B cell (primary cell): ENCODE data around the gene WDR43. TPM values are rescaled to one million over a fixed set of nuclear protein-coding genes. Genes with fewer than 3 reads are reported as not detected.

Experiments
- ATAC-seq: fragments of 200-7000 bp; cut with Tn5 transposase; one replicate; pipeline ENCODE4 v1.10.0; 2021; ENCODE audit warnings: low read depth, mild to moderate bottlenecking, moderate number of reproducible peaks, moderate library complexity
- CTCF ChIA-PET: fragments of 350-600 bp; sonication (Branson Sonifier 250); formaldehyde crosslinking; loops from one replicate; lab custom pipeline; 2021; ENCODE audit warnings: antibody characterized with exemption, inconsistent platforms; lab: Charles Lee
- POLR2A ChIA-PET: fragments of 350-600 bp; sonication (Branson Sonifier 250); formaldehyde crosslinking; loops from one replicate; lab custom pipeline; 2021; ENCODE audit warnings: antibody characterized with exemption; lab: Charles Lee
- DNase-seq: peaks from one replicate; pipeline ENCODE4 v3.0.0; 2013
- H2AFZ ChIP-seq: 2 replicates; pipeline ENCODE4 v1.6.1; 2012; ENCODE audit warnings: mild to moderate bottlenecking, low read depth, low read length; ENCODE audit not compliant: insufficient read depth, poor library complexity, severe bottlenecking
- H3K27ac ChIP-seq, 2 donors: 1 replicate in 1 of 2; 2 replicates in 1 of 2; pipeline ENCODE4 v1.5.1; 2012 to 2013; ENCODE audit warnings: low read length in 2 of 2, mild to moderate bottlenecking in 2 of 2, moderate library complexity in 1 of 2
- H3K27me3 ChIP-seq, 4 experiments: fragments of 200-600 bp in 1 of 4; sonication (generic) in 1 of 4; replicated peaks in 1 of 4; 1 replicate in 2 of 4; 2 replicates in 2 of 4; pipeline versions ENCODE4 v1.6.1 to v1.7.0; 2013 to 2016; ENCODE audit warnings: low read length in 3 of 4, mild to moderate bottlenecking in 2 of 4, mixed read lengths in 1 of 4, moderate library complexity in 1 of 4; ENCODE audit not compliant: insufficient read depth in 4 of 4, control insufficient read depth in 3 of 4; ENCODE audit errors: control extremely low read depth in 1 of 4
- H3K36me3 ChIP-seq, 2 experiments: replicated peaks in 1 of 2; 1 replicate in 1 of 2; 2 replicates in 1 of 2; pipeline versions ENCODE4 v1.6.1 to v1.7.1; 2013; ENCODE audit warnings: low read length in 1 of 2; ENCODE audit not compliant: insufficient read depth in 2 of 2, control insufficient read depth in 1 of 2; ENCODE audit errors: control extremely low read depth in 1 of 2, extremely low read depth in 1 of 2
- H3K4me1 ChIP-seq, 2 donors: fragments of 200-600 bp in 1 of 2; sonication (generic) in 1 of 2; 1 replicate in 1 of 2; 2 replicates in 1 of 2; pipeline versions ENCODE4 v1.5.1 to v1.6.1; 2013 to 2017; ENCODE audit warnings: low read length in 2 of 2; ENCODE audit not compliant: control insufficient read depth in 2 of 2, insufficient read depth in 2 of 2
- H3K4me2 ChIP-seq: replicated peaks from 2 replicates; pipeline ENCODE3; 2012; ENCODE audit warnings: mild to moderate bottlenecking, low read depth, low read length; ENCODE audit not compliant: poor library complexity, severe bottlenecking
- H3K4me3 ChIP-seq, 5 experiments: fragments of 200-600 bp in 1 of 5; sonication (generic) in 1 of 5; 1 replicate in 3 of 5; 2 replicates in 2 of 5; pipeline versions ENCODE4 v1.5.1 to v1.7.0; 2011 to 2016; ENCODE audit warnings: low read length in 4 of 5, mild to moderate bottlenecking in 4 of 5, low read depth in 2 of 5, control low read depth in 1 of 5, moderate library complexity in 1 of 5; ENCODE audit not compliant: insufficient read depth in 1 of 5; ENCODE audit errors: control extremely low read depth in 1 of 5, extremely low read depth in 1 of 5
- H3K79me2 ChIP-seq: fragments of 200-600 bp; sonication (generic); one replicate; pipeline ENCODE4 v1.6.0; 2016; ENCODE audit warnings: low read length; ENCODE audit not compliant: control insufficient read depth, insufficient read depth
- H3K9ac ChIP-seq: fragments of 200-600 bp; sonication (generic); 2 replicates; pipeline ENCODE4 v1.6.1; 2017; ENCODE audit warnings: mild to moderate bottlenecking, low read length, moderate library complexity
- H3K9me3 ChIP-seq, 3 donors: one replicate each; pipeline versions ENCODE4 v1.6.1 to v1.7.1; 2013; ENCODE audit warnings: low read length in 2 of 3; ENCODE audit not compliant: control insufficient read depth in 2 of 3, insufficient read depth in 1 of 3; ENCODE audit errors: control extremely low read depth in 1 of 3
- H4K20me1 ChIP-seq: 2 replicates; pipeline ENCODE4 v1.6.0; 2012; ENCODE audit warnings: mild to moderate bottlenecking, low read length; ENCODE audit not compliant: insufficient read depth, control insufficient read depth, poor library complexity, severe bottlenecking
- H3K27ac Mint-ChIP-seq: one replicate; pipeline ENCODE4 v1.8.0; 2021; ENCODE audit warnings: mixed read lengths
- H3K27me3 Mint-ChIP-seq: one replicate; pipeline ENCODE4 v1.8.0; 2021; ENCODE audit warnings: mixed read lengths
- H3K4me1 Mint-ChIP-seq: one replicate; pipeline ENCODE4 v1.8.0; 2021; ENCODE audit warnings: mixed read lengths
- H3K4me3 Mint-ChIP-seq: one replicate; pipeline ENCODE4 v1.8.0; 2021; ENCODE audit warnings: mixed read lengths
- H3K9me3 Mint-ChIP-seq: one replicate; pipeline ENCODE4 v1.8.0; 2022; ENCODE audit warnings: mixed read lengths; ENCODE audit not compliant: insufficient read depth
- EZH2 ChIP-seq: IDR thresholded peaks from 2 replicates; pipeline ENCODE4 v1.6.1; 2012; ENCODE audit warnings: borderline replicate concordance, low read depth, mild to moderate bottlenecking, moderate library complexity, low read length; ENCODE audit not compliant: insufficient read depth, poor library complexity, severe bottlenecking
- WGBS: methylation state at CpG from one replicate; pipeline ENCODE4 v1.1.5; 2013; ENCODE audit warnings: missing lambda C conversion rate; ENCODE audit not compliant: insufficient coverage; 5-methylcytosine and 5-hydroxymethylcytosine counted together
- intact Hi-C: fragments of 100-400 bp; cut with micrococcal nuclease; formaldehyde crosslinking; loops from one replicate; pipeline ENCODE4 v1.10.0; 2022
- polyA plus RNA-seq: library from polyadenylated mRNA; depleted of rRNA; stranded (reverse); fragments of >200 nt; gene quantifications from 2 replicates; pipeline ENCODE4 v1.2.3, GENCODE V29; 2012
- total RNA-seq, 2 donors: library from RNA; stranded (reverse); fragments of 120-200 nt in 1 of 2; gene quantifications; 1 replicate in 1 of 2; 2 replicates in 1 of 2; pipeline versions ENCODE4 v1.2.3 to v1.2.4, GENCODE V29; 2013 to 2022
- TF ChIP-seq, protein P1 (sequence below): fragments of 200-600 bp; IDR thresholded peaks from one replicate; pipeline ENCODE4 v1.8.0; 2022; ENCODE audit warnings: antibody characterized with exemption, mild to moderate bottlenecking

The WDR43 gene
- total and polyA plus RNA-seq, 2 donors (not counting 1 experiment from before 2014, with no cell fraction given): 22.5 to 51.0 TPM

GRCh38 chr2:28929581-28929980 lies 35.1 kb downstream of the WDR43 start:
- H3K27me3 Mint-ChIP-seq: no peaks in the 10 kb centered on the region
- ATAC-seq: no peak
- Histone ChIP-seq H2AFZ (no peak overlapping the region), H3K4me2 (no peak overlapping the region), H4K20me1 (no peaks in the 10 kb centered on the region), H3K79me2 (peaks cover 2% of the 10 kb centered on the region), H3K36me3 (peaks cover 4 to 87% of the 10 kb centered on the region in 2 experiments), H3K4me3 (no peak overlapping the region), H3K4me1 (no peaks in the 10 kb centered on the region), H3K9ac (no peak overlapping the region), H3K9me3 (no peaks in the 10 kb centered on the region), H3K27me3 (no peaks in the 10 kb centered on the region), H3K27ac (no peak overlapping the region)
- H3K9me3 Mint-ChIP-seq: no peaks in the 10 kb centered on the region
- intact Hi-C loops: no loop called here
- H3K4me3 Mint-ChIP-seq: no peak overlapping the region
- TF ChIP-seq EZH2: no peak
- TF ChIP-seq, protein P1, sequence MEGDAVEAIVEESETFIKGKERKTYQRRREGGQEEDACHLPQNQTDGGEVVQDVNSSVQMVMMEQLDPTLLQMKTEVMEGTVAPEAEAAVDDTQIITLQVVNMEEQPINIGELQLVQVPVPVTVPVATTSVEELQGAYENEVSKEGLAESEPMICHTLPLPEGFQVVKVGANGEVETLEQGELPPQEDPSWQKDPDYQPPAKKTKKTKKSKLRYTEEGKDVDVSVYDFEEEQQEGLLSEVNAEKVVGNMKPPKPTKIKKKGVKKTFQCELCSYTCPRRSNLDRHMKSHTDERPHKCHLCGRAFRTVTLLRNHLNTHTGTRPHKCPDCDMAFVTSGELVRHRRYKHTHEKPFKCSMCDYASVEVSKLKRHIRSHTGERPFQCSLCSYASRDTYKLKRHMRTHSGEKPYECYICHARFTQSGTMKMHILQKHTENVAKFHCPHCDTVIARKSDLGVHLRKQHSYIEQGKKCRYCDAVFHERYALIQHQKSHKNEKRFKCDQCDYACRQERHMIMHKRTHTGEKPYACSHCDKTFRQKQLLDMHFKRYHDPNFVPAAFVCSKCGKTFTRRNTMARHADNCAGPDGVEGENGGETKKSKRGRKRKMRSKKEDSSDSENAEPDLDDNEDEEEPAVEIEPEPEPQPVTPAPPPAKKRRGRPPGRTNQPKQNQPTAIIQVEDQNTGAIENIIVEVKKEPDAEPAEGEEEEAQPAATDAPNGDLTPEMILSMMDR: no peak
- CTCF ChIA-PET: no interaction called here
- H3K4me1 Mint-ChIP-seq: no peaks in the 10 kb centered on the region
- DNase-seq: no peak
- POLR2A ChIA-PET: no interaction called here
- no peak overlapping the region for H3K27ac Mint-ChIP-seq
- WGBS: no CpG with 5 or more reads among the region's 4 CpGs

- Histone ChIP-seq H3K4me3 (no peak overlapping the region), H3K4me1 (no peaks in the 10 kb centered on the region), H2AFZ (no peak overlapping the region), H4K20me1 (no peaks in the 10 kb centered on the region), H3K9me3 (no peaks in the 10 kb centered on the region), H3K27ac (no peak overlapping the region), H3K27me3 (no peaks in the 10 kb centered on the region), H3K9ac (no peak overlapping the region), H3K36me3 (peaks cover 4 to 87% of the 10 kb centered on the region in 2 experiments), H3K4me2 (no peak overlapping the region), H3K79me2 (no peaks in the 10 kb centered on the region)
- intact Hi-C loops: no loop called here
- POLR2A ChIA-PET: no interaction called here
- no peak overlapping the region for H3K27ac Mint-ChIP-seq
- TF ChIP-seq, protein P1: no peak
- no peak for TF ChIP-seq EZH2
- H3K4me3 Mint-ChIP-seq: no peak overlapping the region
- WGBS: no CpG with 5 or more reads among the region's 1 CpG
- no peaks in the 10 kb centered on the region for H3K4me1 Mint-ChIP-seq
- DNase-seq (no peak), ATAC-seq (no peak)
- H3K27me3 Mint-ChIP-seq: no peaks in the 10 kb centered on the region
- CTCF ChIA-PET: no interaction called here
- no peaks in the 10 kb centered on the region for H3K9me3 Mint-ChIP-seq
Observed at GRCh38 chr2:28930205-28930604, 35.7 kb downstream of the WDR43 start.
